Psoas muscle (tissue), 8 donors: ENCODE measurements around the gene MYO18A. TPM values are rescaled to one million over a fixed set of nuclear protein-coding genes. Genes with fewer than 3 reads are reported as not detected.

Experiments used
- ATAC-seq, 4 donors: fragments of 200-7000 bp; cut with Tn5 transposase; one replicate each; pipeline ENCODE4 v1.9.1; 2020; ENCODE audit warnings: moderate library complexity in 3 of 4, mild to moderate bottlenecking in 2 of 4
- DNase-seq, 2 donors: peaks; one replicate each; pipeline ENCODE4 v3.0.0-alpha.2; 2020
- H3K27ac ChIP-seq: fragments of 200-600 bp; one replicate; pipeline ENCODE4 v1.8.0; 2022
- H3K27me3 ChIP-seq, 3 donors: fragments of 200-600 bp in 1 of 3; one replicate each; pipeline versions ENCODE4 v1.6.1 to v1.8.0; 2013 to 2022; ENCODE audit warnings: low read length in 2 of 3, mild to moderate bottlenecking in 2 of 3, moderate library complexity in 1 of 3; ENCODE audit not compliant: insufficient read depth in 3 of 3
- H3K36me3 ChIP-seq, 2 donors: fragments of 200-600 bp in 1 of 2; one replicate each; pipeline versions ENCODE4 v1.6.1 to v1.8.0; 2013 to 2022; ENCODE audit warnings: low read depth in 1 of 2, mild to moderate bottlenecking in 1 of 2, moderate library complexity in 1 of 2; ENCODE audit not compliant: insufficient read depth in 1 of 2
- H3K4me1 ChIP-seq: fragments of 200-600 bp; one replicate; pipeline ENCODE4 v1.8.0; 2022
- H3K4me3 ChIP-seq: fragments of 200-600 bp; one replicate; pipeline ENCODE4 v1.8.0; 2022; ENCODE audit warnings: mild to moderate bottlenecking
- H3K9me3 ChIP-seq: fragments of 200-600 bp; one replicate; pipeline ENCODE4 v1.8.0; 2022
- CTCF ChIP-seq: fragments of 200-600 bp; IDR thresholded peaks from one replicate; pipeline ENCODE4 v1.8.0; 2022; ENCODE audit warnings: antibody characterized with exemption
- WGBS, 3 donors: extraction: QIAGEN DNeasy Blood & Tissue Kit; methylation state at CpG; one replicate each; pipeline versions ENCODE4 v1.1.6 to v1.1.7; 2013; 5-methylcytosine and 5-hydroxymethylcytosine counted together
- intact Hi-C, 2 donors: fragments of 100-400 bp; cut with DNase I; formaldehyde crosslinking; loops; one replicate each; pipeline versions ENCODE4 v1.11.0 to v1.14.2; 2022
- polyA plus RNA-seq, 3 donors: library from polyadenylated mRNA; stranded (reverse); fragments of 200-250 nt; gene quantifications; one replicate each; pipeline ENCODE4 v1.2.3, GENCODE V29; 2013
- total RNA-seq, 4 donors: library from RNA; stranded (reverse); fragmentation: NEBNext Ultra II Directional in 2 of 4; extraction: Animal tissue kit (Norgen Biotek cat#: 25700) in 2 of 4; gene quantifications; one replicate each; pipeline versions ENCODE4 v1.2.1 to v1.2.4, GENCODE V29; 2021 to 2023
- donor health status: healthy with polysubstance abuse.
- donor health status: DM: no; HTN: no; CAD: no; lungs with moderate emphysema.
- donor health status: Bipolar disorder and iron deficiency.
- donor health status: healthy.
- donor health status: DM: yes; HTN: yes; CAD: no.
- donor health status: DM: no; HTN: no; CAD: no.
- donor health status: DM: no; HTN: no; CAD: no.
- donor health status: DM: yes; HTN: yes; CAD: no.

The MYO18A gene
- total and polyA plus RNA-seq, 7 donors: 142 to 1,274 (median 770) TPM

- no peak for DNase-seq
- TF ChIP-seq CTCF: no peak
- Histone ChIP-seq H3K4me1 (peaks cover 26% of the 10 kb centered on the region), H3K9me3 (no peaks in the 10 kb centered on the region), H3K27ac (no peak overlapping the region), H3K4me3 (no peak overlapping the region), H3K36me3 (no peaks in the 10 kb centered on the region), H3K27me3 (no peaks in the 10 kb centered on the region)
- no peak for ATAC-seq
- WGBS, 3 donors: 76 to 93% (median 89%) methylated on average over 1 of the region's 1 CpG
- intact Hi-C loops: no loop called here
These were observed 22.9 kb downstream of the MYO18A start for GRCh38 chr17:29157310-29157709.

DNA sequence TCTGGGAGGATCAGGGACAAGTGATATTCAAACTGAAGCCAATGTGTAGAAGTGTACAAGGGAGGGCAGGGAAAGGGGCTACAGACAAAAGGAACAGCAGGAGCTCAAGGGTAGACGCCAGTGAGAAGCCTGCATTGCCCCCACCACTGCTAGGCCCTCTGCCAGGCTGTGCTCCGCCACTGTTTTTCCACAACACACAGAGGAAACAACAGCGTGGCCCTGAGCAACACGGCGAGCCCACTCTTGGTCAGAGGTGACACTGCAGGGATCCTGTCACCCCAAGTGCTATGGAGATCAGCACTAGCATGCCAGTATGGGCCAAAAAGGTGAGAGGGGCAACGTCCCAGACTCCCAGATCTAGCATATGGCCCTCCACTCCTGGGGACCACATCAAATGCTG lies 23.4 kb downstream of the MYO18A start:
- intact Hi-C loops: no loop called here
- DNase-seq (peak in 1 of 2 donors; percentile 52), ATAC-seq (no peak)
- Histone ChIP-seq H3K9me3 (no peaks in the 10 kb centered on the region), H3K4me1 (peaks cover 26% of the 10 kb centered on the region), H3K27me3 (no peaks in the 10 kb centered on the region), H3K4me3 (no peak overlapping the region), H3K36me3 (no peaks in the 10 kb centered on the region), H3K27ac (peak overlapping the region; percentile 68)
- WGBS, 3 donors: 67 to 71% (median 68%) methylated on average over 6 of the region's 6 CpGs
- no peak for TF ChIP-seq CTCF

GRCh38 chr17:29155966-29156338 lies 24.2 kb downstream of the MYO18A start:
- H3K4me1 ChIP-seq: peaks cover 26% of the 10 kb centered on the region
- no peak overlapping the region for H3K4me3 ChIP-seq
- ATAC-seq (peak in 1 of 4 donors; percentile 3), DNase-seq (no peak)
- TF ChIP-seq CTCF: no peak
- intact Hi-C loops: no loop called here
- WGBS, 3 donors: 51 to 79% (median 67%) methylated on average over 3 of the region's 3 CpGs
- peak overlapping the region; percentile 68 for H3K27ac ChIP-seq
- no peaks in the 10 kb centered on the region for H3K9me3 ChIP-seq
- H3K27me3 ChIP-seq: no peaks in the 10 kb centered on the region
- H3K36me3 ChIP-seq: no peaks in the 10 kb centered on the region

DNA sequence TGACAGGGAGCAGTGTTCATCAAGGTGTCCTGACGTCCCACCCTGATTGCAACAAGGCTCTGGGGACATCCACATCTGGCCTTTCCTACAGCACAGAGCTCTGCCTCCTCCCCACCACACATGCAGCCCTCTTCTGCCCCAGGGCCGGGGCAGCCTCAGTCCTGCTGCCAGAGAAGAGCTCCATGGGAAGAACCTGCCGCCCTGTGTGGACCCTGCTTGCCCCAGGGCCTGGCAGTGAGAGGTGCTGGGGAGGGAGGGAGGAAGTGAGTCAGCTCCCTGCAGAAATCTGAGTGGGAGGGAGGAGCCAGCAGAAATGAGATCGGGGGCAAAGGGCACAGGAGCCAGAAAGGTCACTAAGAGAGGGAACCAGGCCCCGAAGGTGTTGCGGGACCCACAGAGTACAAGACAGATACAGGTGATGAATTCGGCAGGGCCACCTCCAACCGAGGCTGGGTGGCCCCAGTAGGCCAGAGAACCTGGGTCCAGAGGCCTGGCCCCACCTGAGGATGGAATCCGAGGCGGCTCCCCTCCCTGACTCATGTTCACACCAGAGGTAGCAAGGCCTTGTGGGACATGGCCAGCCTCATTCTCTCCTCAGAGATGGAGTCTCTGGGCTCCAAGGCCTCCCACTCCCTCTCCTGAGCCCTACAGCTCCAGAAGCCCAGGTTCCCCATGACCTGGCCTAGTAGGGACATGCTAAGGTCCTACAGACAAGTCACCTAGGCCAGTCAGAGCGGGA lies 24.8 kb downstream of the MYO18A start:
- peak overlapping the region; percentile 68 for H3K27ac ChIP-seq

More for the DNA sequence above, 24.8 kb downstream of the MYO18A start:
- H3K4me3 ChIP-seq: peak overlapping the region; percentile 18
- TF ChIP-seq CTCF: no peak
- no peaks in the 10 kb centered on the region for H3K9me3 ChIP-seq
- intact Hi-C loops: no loop called here
- ATAC-seq (peak; percentile 85 to 88 (median 86)), DNase-seq (peak in 1 of 2 donors; percentile 69)
- WGBS, 3 donors: 59 to 61% (median 59%) methylated on average over 11 of the region's 11 CpGs
- no peaks in the 10 kb centered on the region for H3K27me3 ChIP-seq
- peaks cover 26% of the 10 kb centered on the region for H3K4me1 ChIP-seq
- no peaks in the 10 kb centered on the region for H3K36me3 ChIP-seq
